GM06990 (cell line): Measurements from ENCODE around the gene MORN3.

Experiments used
- DNase-seq: peaks from one replicate; pipeline ENCODE4 v3.0.0-alpha.2; 2011; ENCODE audit not compliant: insufficient read length; ENCODE audit errors: extremely low read depth
- H3K27me3 ChIP-seq: replicated peaks from 2 replicates; pipeline ENCODE4 v1.6.0; 2011; ENCODE audit warnings: low read length; ENCODE audit not compliant: control insufficient read depth, insufficient read depth
- H3K36me3 ChIP-seq: 2 replicates; pipeline ENCODE4 v1.5.1; 2011; ENCODE audit warnings: low read length; ENCODE audit not compliant: control insufficient read depth, insufficient read depth
- H3K4me3 ChIP-seq: replicated peaks from 2 replicates; pipeline ENCODE4 v1.5.1; 2011; ENCODE audit warnings: low read depth, mild to moderate bottlenecking, control low read depth, low read length
- TF ChIP-seq, protein P1 (sequence below): IDR thresholded peaks from 2 replicates; pipeline ENCODE4 v1.5.1; 2011; ENCODE audit warnings: low read length, control low read depth, mild to moderate bottlenecking, inconsistent platforms; ENCODE audit not compliant: insufficient read depth, poor library complexity, severe bottlenecking

MORN3 gene

DNA sequence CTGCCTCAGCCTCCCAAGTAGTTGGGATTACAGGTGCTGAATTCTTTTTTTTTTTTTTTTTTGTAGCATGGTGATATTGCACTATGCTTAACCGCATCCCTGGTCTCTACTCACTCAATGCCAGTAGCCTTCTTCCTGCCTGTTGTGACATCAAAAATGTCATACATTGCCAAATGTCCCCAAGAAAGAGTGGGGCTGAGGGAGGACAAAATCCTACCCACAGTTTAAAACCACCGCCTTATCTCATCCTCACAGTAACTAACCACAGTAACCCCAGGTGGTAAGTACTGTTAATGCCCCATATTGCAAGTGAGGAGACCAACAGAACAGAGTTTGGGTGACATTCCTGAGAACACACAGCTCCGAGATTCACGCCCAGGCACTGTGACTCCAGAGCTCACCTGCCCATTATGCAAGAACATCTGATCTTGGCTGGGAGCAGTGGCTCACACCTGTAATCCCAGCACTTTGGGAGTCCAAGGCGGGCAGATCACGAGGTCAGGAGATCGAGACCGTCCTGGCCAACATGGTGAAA is 19.6 kb downstream of the MORN3 start:
- H3K4me3 ChIP-seq: no peak overlapping the region
- H3K36me3 ChIP-seq: no peaks in the 10 kb centered on the region; the same call in 1 of the 2 replicates
- no peak for DNase-seq

DNA sequence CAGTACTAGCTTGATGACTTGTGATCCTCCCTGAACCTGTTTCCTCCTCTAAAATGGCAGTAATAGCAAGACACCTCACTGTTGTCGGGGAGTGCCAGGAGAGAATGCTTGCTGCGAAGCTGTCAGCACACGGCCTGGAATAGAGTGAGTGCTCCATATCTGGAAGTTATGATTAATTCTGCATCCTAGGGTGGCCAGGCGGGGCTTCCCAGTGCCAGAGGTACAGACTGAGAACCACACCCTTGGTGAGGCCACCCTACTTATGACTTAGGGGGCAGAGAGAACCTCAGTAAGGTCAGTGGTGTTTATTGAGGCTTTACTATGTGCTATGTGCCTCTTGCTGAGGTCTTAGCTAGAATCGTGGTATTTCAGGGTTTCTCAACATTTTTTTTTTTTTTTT is 20.1 kb downstream of the MORN3 start:
- no peak for DNase-seq
- no peak overlapping the region for H3K4me3 ChIP-seq
- H3K36me3 ChIP-seq: no peaks in the 10 kb centered on the region; the same call in 1 of the 2 replicates
- TF ChIP-seq, protein P1, sequence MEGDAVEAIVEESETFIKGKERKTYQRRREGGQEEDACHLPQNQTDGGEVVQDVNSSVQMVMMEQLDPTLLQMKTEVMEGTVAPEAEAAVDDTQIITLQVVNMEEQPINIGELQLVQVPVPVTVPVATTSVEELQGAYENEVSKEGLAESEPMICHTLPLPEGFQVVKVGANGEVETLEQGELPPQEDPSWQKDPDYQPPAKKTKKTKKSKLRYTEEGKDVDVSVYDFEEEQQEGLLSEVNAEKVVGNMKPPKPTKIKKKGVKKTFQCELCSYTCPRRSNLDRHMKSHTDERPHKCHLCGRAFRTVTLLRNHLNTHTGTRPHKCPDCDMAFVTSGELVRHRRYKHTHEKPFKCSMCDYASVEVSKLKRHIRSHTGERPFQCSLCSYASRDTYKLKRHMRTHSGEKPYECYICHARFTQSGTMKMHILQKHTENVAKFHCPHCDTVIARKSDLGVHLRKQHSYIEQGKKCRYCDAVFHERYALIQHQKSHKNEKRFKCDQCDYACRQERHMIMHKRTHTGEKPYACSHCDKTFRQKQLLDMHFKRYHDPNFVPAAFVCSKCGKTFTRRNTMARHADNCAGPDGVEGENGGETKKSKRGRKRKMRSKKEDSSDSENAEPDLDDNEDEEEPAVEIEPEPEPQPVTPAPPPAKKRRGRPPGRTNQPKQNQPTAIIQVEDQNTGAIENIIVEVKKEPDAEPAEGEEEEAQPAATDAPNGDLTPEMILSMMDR: no peak
- H3K27me3 ChIP-seq: no peaks in the 10 kb centered on the region

More for the DNA sequence above, 19.6 kb downstream of the MORN3 start:
- no peaks in the 10 kb centered on the region for H3K27me3 ChIP-seq
- TF ChIP-seq, protein P1: no peak

DNA sequence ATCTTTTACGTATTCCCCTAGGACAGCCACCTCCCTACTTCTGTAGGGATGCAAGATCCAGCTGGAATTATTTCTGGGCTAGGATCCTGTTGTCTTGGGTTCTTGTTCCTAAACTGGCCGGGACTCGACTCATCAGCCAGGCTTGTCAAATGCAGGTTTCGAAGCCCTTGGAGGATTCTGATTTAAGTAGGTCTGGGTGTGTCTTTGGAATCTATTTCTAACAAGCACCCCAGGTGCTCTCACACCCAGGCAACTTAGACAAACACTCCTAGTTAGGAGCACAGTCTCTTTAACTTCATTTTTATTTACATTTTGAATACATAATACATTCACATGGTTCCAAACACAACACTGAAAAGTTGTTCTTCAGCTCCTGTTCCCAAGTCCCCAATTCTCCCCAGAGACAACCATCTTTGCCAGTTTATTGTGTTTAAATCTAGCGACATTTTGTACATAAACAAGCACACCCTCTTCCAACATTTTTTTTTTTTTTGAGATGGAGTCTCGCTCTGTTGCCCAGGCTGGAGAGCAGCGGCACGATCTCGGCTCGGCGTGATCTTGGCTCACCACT is 20.9 kb downstream of the MORN3 start:
- TF ChIP-seq, protein P1: no peak
- no peak overlapping the region for H3K4me3 ChIP-seq
- DNase-seq: no peak
- H3K27me3 ChIP-seq: no peaks in the 10 kb centered on the region
- H3K36me3 ChIP-seq: peaks cover 2% of the 10 kb centered on the region; the same call in 1 of the 2 replicates

DNA sequence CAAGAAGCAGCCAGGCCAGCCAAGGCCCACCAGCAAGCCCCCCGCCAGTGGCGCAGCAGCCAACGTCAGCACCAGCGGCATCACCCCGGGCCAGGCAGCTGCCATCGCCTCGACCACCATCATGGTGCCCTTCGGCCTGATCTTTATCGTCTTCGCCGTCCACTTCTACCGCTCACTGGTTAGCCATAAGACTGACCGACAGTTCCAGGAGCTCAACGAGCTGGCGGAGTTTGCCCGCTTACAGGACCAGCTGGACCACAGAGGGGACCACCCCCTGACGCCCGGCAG is 28.2 kb downstream of the MORN3 start:
- TF ChIP-seq, protein P1: no peak
- Histone ChIP-seq H3K27me3 (no peaks in the 10 kb centered on the region), H3K4me3 (no peak overlapping the region), H3K36me3 (peaks cover 10% of the 10 kb centered on the region)
- DNase-seq: no peak

DNA sequence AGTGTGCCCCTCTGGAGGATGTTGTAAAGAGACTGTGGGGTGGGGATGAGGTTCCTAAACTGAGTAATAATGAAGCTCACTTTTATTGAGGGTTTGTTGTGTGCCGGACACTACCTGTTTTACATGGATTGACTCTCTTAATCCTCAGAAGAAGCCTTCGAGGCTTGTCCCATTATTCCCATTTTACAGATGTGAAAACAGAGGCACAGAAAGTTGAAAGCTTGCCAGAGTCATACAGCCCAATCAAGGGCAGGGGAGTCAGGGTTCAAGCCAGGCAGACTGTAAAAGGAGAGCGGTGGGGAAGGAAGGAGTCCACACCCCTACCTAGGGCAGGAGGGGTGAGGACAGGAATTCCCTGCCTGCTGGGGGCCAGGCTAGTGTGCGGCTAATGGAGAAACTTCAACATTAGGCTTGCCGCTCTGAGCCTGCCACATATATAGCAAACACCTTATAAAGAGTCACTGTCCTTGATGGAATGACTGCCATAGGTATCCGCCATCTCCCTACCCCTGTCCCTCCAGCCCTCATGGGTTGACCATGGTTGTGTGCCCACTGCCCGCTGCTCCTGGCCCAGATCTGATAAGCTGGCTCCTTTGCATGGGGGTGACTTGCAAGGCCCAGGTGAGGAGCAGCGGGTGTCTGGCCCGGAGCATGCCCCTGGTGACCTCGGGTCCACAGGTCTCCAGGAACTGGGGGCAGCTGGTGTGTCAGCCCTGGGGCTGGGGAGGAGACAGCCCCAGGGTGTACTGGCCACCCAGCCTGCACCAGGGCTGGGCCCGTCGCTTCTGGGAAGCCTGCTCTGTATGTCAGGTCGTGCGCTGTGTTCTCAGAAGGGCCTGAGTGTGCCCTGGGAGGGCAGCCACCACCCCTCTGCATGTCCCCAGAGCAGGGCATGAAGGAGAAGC is 30.9 kb downstream of the MORN3 start:
- no peak for DNase-seq
- Histone ChIP-seq H3K27me3 (no peaks in the 10 kb centered on the region), H3K36me3 (peaks cover 9% of the 10 kb centered on the region), H3K4me3 (no peak overlapping the region)
- TF ChIP-seq, protein P1: no peak
